NCI-H82 treated with DMSO at 0.1 percent for 48 hours (cell line): ENCODE measurements around the gene NAT8L.

ENCODE experiments used
- DNase-seq: peaks from one replicate; lab custom pipeline; 2025; ENCODE audit not compliant: unreplicated experiment; lab: John Stamatoyannopoulos, UW

The NAT8L gene

DNA sequence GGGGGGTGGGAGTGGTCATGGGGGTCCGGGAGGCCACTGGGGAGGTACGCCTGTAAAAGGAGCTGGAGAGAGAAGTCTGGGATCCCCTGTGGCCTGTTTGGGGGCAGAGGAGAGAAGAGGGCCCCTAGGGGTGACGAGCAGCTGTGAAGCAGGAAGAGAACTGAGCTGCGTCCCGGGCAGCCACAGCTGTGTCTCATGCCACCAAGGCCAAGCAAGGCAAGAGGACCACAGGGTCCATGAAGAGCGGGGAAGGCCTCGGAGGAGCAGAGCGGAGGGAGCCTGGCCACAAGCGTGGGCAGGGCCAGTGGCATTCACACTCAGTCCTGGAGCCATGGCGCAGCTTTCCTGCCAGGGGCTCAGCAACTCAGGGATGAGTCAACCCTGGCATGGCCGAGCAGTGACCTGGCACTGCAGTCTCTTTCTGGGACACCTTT lies 13.6 kb upstream of the NAT8L start:
- DNase-seq, result no peak

DNA sequence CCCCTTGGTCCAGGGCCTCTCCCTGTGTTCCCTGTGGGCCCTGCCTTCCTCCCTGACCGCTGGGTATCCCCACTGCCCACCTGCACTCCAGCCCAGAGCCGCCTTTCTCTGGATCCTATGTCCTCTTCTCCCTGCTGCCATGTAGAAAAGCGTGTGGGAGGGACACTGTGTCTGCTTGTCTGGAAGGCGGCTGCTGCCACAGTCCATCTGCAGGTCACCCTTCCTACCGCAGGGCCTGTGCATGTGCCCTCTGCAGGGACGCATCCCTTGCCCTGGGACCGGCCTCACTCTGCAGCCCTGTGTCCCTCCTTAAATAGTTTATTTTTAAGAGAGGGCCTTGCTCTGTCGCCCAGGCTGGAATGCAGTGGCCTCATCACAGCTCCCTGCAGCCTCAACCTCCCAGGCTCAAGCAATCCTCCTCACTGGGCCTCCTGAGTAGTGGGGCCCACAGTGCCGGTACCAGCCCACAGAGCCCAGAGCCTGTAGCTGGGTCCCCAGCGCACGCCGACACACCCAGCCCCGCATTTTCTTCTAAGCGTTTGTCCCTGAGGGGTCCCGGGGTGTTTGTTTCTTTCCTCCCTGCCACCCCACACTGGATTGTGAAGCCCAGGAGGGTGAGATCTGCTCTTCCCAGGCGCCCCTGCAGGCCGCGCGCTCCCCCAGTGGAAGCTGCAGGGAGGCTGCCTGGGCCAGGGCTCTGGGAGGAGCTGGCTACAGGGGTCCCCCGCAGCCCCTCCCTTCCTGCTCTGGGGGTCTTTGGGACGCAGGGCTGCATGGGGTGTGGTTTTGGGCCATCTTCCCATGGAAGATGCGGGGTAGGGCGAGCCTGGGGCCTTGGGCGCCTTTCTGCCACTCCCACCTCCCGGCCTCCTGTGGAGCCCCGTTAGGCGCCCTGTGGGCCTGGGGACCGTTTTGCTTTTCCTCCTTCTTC lies 12.8 kb upstream of the NAT8L start:
- DNase-seq, result no peak

DNA sequence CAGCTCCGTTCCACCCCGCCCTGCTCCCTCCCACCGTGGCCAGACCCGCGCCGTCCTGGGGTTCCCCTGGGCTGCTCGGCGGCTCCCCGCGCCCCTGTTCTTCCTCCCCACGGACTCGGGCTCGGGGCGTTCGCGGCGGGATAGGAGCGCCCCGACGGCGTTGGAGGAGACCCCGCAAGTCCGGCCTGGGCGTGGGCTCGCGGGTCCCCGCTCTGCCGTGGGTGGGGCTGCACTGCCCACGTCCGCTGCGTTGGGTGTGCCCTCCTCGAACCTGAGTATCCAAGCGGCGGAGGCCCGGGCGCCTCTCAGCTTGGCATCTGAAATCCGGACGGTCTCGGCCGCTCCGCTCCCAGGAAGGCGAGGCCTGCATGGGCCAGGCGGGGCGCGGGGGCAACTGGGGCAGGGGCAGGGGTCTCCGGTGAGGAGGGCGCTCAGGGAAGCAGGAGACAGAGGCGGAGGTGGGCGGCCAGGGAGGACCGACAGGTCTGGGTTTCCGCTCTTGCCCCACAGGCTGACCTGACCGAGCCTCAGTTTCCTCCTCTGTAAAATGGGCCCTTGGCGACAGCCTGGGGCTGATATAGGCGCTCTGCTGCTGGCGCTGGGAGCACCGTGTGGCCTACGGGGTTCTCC lies 12.0 kb upstream of the NAT8L start:
- DNase-seq, result no peak

DNA sequence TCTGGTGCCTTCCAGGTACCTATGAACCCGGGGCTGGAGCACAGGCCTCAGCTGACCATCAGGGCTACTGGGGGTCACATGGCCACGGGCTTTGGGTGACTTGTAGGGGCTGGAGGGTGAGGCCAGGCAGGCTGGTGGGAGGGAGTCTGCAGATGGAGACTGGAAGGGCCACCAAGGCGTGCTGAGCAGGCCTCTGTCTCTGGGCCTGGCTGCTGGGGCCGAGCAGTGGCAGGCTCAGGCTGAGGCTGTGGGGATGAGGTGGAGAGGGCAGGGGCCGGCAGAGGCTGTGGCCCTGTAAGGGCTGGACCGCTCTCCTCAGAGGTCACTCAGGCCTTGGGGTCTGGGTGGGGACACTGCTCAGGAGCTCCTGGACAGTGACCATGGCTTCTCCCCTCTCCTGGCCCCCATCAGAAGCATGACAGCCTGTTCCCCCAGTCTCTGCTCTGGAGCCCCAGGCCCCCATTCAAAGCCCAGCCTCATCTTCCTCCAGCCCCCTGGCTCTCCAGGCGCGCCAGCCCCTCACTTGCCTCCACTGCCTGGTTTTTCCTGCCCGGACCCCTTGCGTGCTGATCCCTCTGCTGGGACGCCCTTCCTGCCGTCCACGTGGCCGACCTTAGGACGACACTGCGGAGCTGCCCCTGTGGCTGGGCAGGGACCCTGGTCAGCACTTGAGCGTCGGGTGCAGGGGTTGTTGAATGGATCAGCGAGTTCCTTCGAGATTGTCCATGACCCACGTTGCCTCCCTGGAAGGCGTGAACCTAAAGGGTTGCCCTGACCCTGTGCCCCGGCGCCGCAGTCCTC lies 11.1 kb upstream of the NAT8L start:
- DNase-seq, result no peak

DNA sequence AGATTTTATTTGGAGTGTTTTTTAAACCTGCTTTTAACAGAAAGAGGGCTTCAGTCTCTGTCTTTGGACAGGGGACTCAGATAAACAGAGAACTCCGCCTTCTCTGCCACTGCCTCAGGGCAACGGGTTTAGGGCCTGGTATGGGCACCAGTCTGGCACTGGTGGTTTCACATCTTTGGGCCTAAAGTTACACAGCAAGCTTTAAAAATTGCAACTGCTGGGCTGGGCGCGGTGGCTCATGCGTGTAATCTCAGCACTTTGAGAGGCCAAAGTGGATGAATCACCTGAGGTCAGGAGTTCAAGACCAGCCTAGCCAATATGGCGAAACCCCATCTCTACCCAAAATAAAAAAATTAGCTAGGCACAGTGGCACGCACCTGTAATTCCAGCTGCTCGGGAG lies 10.3 kb upstream of the NAT8L start:
- DNase-seq, result no peak

DNA sequence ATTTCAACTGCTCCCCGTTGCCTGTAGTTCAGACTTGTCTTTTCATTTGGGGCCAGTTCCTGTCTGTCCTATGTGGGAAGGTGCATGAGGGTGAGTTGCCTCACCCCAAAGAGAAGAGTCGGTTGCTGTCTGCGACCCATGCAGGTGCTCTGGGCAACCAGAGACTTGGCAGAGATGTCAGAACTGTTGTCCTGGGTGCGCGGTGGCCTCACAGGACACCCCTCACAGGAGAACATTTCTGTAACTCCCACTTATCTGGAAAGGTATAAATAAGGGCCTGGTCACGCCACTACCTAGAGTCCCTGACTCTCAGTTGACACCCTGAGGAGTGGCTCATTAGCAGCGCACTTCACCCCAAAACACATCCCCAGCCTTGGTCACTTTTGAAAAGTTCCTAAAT lies 9.7 kb upstream of the NAT8L start:
- no peak for DNase-seq

DNA sequence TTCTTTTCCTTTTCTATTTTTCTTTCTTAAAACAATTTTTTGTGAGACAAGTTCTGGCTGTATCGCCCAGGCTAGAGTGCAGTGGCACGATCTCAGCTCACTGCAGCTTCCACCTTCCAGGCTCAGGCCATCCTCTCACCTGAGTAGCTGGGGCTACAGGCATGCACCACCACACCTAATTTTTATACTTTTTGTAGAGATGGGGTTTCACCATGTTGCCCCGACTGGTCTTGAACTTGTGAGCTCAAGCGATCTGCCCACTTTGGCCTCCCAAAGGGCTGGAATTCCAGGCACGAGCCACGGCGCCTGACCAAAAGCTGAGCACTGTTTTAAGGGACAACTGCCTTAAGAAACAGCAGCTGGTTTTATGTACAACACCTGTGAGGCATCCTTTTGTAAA lies 9.3 kb upstream of the NAT8L start:
- no peak for DNase-seq

DNA sequence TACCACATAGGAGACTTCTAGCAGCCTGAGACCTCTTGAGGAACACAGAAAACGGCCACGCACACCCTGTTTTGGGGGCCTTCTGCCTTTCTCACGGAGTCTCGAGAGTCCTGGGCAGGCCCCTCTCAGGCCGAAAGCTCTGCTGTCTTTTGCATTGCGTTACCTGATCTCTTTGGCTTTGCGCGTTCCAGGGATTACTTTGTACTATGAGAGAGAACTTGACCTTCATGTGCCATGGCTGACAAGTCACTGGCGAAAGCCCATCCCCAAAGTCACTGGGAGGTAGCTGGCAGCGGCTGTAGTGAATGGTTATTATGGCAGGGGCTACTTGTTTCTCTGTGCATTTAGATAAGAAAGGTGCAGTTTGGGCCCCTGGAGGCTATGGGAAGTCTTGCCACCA lies 8.0 kb upstream of the NAT8L start:
- DNase-seq, result no peak

DNA sequence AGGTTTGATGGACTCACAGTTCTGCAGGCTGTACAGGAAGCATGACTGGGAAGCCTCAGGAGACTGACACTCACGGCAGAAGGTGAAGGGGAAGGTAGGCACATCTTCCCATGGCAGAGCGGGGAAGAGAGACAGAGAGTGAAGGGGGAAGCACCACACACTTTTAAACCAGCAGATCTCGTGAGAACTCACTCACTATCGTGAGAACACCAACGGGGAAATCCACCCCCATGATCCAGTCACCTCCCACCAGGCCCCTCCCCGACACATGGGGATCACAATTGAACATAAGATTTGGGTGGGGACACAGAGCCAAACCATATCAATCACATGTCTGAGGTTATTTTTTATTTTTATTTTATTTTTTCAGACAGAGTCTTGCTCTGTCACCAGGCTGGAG lies 4.9 kb upstream of the NAT8L start:
- DNase-seq, result no peak

DNA sequence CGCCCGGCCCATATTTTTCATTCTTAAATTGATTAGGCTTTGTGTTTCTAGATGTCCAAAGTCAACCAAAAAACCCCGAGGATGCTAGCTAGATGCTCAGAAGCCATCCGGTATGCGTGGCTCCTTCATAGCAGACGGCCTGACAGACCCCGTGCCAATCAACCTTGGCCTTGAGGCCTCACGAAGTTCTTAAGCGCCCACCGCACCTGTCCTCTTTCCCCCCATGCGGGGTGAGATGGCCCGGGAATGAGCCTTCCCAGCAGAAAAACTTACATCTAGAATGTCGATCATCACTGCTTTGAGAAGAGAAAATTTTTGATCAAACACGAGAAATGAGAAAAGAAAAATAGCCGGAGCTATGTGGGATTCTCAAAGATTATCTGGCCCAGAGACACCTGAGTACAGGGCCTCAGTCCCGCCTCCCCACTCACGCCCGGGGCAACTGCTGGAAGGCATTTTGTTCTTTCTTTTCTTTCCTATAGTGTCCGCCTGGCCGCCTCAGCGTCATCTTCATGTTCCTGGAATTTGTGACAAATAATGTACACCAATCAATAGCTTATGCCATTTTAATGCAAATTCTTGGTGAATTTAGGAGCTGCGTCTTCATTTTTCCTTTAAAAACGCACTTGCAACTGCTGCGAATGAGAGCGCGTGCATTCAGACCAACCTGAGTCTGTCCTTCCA lies 1.6 kb upstream of the NAT8L start:
- no peak for DNase-seq

DNA sequence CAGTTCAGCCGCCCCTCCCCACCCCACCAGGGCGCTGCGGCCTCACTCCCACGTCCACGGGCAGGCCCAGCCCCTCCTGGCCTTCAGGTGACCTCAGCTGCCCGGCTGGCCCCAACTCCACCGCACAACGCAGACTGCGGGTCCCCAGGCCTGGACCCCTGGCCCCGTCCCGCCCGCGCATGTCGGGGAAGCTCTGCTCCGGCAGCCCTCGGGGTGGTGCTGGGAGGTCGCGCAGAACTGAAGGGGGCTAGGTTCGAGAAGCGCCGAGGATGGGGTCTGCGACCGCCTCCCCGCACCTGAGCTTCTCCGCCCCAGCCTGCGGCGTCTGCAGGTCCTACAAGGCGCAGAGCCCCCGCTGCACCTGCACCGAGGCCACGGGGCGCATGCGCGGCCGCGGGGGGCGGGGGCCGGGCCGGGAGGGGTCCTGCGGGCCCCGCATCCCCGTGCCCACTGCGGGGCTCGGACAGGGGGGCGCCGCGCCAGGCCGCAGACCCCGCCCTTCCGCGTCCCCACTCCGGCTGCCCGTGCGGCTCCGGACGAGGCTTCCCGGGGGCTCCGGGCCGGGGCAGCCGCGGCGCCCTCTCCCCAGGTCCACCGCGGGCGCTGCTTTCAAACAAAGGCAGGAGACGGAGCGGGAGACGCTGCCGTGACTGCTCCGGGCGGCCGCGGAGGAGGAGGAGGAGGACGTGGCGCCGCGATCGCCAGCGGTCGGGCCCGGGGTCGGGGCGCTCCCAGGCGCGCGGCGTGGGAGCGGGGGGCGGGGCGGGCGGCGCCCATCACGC lies 672 bp upstream of the NAT8L start:
- DNase-seq, result no peak

DNA sequence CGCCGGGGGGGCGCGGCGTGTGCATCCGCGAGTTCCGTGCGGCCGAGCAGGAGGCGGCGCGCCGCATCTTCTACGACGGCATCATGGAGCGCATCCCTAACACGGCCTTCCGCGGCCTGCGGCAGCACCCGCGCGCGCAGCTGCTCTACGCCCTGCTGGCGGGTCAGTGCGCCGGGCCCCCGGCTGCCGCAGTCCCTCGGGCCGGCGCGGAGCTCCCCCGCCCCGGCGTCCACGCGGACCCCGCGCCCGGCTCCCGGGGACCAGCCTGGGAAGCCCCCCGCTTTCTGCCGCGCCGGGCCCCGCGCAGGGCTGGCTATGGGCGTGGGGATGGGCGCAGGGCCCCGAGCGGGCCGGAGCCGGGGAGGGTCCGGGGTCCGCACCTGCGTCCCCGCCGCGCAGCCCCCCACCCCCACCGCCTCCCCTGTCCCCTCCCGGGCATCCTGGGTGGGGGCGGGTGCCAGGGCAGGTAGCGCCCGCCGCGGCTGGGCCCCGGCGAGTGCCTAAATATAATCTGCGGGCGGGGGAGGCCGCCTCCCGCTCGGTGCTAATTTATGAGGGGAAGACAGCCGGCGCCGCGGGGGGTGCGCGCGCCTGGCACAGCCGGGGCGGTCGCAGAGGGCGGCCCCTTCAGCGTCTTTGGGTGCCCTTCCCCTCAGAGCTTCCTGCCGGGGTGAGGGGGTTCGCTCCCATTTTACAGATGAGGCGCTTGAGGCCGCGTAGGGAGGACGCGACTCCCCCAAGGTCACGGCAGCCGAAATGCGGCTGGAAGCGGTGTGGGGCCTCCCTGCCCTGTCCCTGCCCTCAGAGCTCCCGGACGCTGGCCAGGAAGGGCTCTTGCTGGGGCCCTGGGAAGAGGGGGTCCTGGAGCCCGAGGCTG lies 837 bp downstream of the NAT8L start:
- DNase-seq, result no peak

DNA sequence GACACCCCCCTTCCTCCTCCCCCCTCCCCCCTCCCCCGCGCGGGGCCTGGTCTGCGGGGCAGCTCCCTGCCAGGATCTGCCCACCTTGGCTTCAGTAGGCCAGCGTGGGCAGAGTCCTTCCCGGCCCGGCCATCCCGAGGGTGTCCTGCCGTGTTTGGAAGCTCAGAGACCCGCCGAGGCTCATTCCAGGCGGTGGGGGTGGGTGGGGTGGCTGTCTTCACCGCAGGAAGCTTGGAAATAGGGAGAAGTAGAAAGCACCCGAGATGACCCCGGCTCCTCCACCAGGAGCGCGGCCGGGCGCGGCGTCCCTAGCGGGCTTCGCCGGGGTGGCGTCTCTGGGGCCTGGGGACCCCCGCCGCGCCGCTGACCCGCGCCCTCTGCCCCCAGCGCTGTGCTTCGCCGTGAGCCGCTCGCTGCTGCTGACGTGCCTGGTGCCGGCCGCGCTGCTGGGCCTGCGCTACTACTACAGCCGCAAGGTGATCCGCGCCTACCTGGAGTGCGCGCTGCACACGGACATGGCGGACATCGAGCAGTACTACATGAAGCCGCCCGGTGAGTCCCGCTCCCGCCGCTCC lies 1.6 kb downstream of the NAT8L start:
- DNase-seq, result no peak

DNA sequence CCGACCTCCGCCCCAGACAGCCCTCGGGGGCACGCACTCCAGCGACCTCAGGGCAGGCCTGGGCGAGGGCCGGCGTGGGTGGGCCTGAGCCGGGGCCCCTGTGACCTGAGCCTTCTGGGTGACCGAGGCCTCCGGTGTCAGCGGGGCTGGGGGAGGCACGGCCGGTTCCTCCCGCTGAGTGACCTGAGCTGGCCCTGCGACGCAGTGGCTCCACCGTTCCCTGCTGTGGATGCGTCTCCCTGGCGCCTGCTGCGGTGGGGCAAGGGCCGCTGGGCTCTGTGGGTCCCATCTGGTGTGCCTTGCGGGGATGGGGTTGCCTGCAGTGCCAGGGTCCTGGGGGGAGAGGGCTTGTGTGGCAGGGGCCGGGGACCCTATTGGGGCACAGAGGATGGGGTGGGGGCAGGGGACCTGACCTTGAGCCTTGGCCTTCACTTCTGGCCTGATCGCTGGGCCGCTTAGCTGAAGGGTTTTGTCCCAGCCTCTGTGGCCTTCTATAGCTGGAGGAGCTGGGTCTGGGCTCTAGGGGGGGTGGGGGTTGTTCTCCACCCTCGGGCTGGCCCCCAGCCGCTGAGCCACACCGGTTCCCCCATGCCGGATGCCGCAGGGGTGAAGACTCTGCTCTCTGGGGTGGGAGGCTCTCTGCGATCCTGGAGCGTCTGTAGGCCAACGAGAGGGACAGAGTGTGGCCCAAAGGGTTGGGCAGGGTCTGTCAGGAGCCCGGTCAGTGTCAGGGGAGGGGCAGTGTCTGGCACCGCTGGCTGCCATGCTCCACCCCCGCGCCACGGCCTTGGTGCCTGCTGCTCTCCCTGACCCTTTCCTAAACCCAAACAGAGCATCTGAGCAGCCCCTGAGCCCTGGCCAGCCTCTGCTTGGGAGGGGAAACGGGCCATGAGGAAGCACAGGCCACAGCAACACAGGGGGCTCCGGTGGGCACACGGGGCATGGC lies 2.3 kb downstream of the NAT8L start:
- DNase-seq, result no peak

DNA sequence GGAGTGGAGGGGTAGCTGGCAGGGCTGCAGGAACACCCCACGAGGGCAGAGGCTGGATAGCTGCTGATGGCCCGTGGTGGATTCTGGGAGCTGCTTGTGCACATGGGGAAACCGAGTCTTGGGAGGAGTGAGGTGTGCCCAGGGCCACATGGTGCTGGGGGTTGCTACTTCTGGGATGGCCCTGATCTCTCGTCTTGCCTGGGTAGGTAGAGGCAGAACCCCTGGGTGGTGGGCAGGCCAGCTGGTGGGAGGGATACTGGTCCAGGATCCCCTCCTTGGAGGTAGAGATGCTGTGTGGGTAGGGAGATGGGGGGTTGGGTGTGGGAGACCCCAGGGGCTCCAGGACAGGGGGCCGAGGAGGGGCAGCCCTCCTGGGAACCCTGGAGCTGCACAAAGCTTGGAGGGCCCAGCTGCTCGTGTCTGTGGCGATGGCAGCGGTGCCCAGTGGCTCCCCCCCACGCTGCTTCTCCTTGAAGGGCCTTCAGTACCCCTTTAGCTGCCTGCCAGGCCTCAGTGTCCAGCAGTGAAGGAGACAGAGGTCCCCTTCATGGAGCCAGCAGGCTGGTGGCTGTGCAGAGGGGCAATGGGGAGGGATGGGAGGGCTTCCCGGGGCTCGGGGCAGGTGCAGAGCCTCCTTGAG lies 3.2 kb downstream of the NAT8L start:
- DNase-seq, result no peak

DNA sequence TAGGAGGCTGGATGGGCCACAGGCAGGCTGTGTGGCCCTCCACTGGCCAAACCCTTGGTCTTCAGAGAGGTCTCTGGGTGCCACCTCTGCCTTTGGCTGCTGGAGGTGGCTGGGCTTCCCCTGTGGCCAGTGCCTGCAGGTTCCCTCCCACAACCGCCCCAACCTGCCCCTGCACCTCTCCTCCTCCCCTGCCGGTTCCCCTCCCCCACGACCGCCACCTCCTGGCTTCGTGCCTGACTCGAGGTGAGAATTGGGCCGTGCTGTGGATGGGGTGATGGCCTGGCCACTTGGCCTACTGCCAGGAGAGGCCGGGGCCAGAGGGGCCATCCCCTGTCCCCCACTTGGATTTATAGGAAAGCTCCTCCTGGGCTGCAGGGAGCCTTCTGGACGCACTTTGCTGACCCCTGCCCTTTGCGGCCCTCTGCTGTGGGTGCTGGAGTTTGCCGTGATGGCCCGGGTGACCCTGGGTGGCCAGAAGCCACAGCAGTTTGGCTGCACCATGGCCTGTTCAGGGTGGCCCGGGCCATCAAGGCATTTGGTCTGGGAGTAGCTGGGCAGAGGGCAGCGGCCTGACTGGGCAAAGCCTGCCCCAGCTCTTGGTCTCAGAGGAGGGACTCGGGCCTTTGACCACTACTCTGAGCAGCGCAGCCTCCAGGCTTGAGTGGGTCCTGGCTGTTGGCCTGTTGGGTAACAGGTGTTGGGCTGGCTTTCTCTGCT lies 3.8 kb downstream of the NAT8L start:
- no peak for DNase-seq
